ENCODE data around the gene GLTP. TPM values are rescaled to one million over a fixed set of nuclear protein-coding genes. Genes with fewer than 3 reads are reported as not detected.

GLTP gene
- total RNA-seq, 1 experiment from 2014 or later: 25.8 TPM

- no peaks in the 10 kb centered on the region for H3K36me3 Mint-ChIP-seq
- DNase-seq (ENCODE audit: low spot score) (no peak), ATAC-seq (no peak)
- no peak overlapping the region for H3K4me3 Mint-ChIP-seq
- no peak overlapping the region for H3K27ac Mint-ChIP-seq
- no peak for TF ChIP-seq ETV6 (CRISPR knock-in tag; IDR thresholded peaks at IDR 0.05)
- TF ChIP-seq FOXJ3 (CRISPR knock-in tag; IDR thresholded peaks at IDR 0.05; ENCODE audit: borderline replicate concordance): no peak
- no peak for TF ChIP-seq ZMAT4 (CRISPR knock-in tag; IDR thresholded peaks at IDR 0.05)
- TF ChIP-seq USF1 (CRISPR knock-in tag; IDR thresholded peaks at IDR 0.05): no peak
- TF ChIP-seq ZNF121 (CRISPR knock-in tag; IDR thresholded peaks at IDR 0.05): no peak
- no peak for TF ChIP-seq E2F1 (CRISPR knock-in tag; IDR thresholded peaks at IDR 0.05)
- TF ChIP-seq CTCF (IDR thresholded peaks at IDR 0.05): no peak
- TF ChIP-seq ARID4B (CRISPR knock-in tag; IDR thresholded peaks at IDR 0.05; ENCODE audit: borderline replicate concordance): no peak
- TF ChIP-seq CBFB (CRISPR knock-in tag; IDR thresholded peaks at IDR 0.05; ENCODE audit: low read depth): no peak
- no peak for TF ChIP-seq CREB1 (CRISPR knock-in tag; IDR thresholded peaks at IDR 0.05)
- TF ChIP-seq PRDM15 (CRISPR knock-in tag; IDR thresholded peaks at IDR 0.05): no peak
- TF ChIP-seq TCF7 (CRISPR knock-in tag; IDR thresholded peaks at IDR 0.05; ENCODE audit: low read depth): no peak
- no peak for TF ChIP-seq AFF4 (CRISPR knock-in tag; IDR thresholded peaks at IDR 0.05; ENCODE audit: borderline replicate concordance)
- TF ChIP-seq SMAD4 (CRISPR knock-in tag; IDR thresholded peaks at IDR 0.05): no peak
- peaks cover 8% of the 10 kb centered on the region for H3K27me3 Mint-ChIP-seq (ENCODE audit: low read depth)
- H3K4me1 Mint-ChIP-seq: peaks cover 6% of the 10 kb centered on the region
- ChIA-PET CTCF (interaction anchor here (2.3 to 7.1 kb wide), 4 partner anchors 13 to 25 kb away, joined by 8 to 63 read pairs (median 15); no protein-coding TSS in a partner anchor), POLR2A (no interaction called here)
- H3K9me3 Mint-ChIP-seq: no peaks in the 10 kb centered on the region
These were observed 50.1 kb downstream of the GLTP start for GRCh38 chr12:109830267-109830666.

Data from WTC11 (cell line).